Gastrocnemius medialis (tissue), 4 donors: ENCODE results near the gene PCDHB16.
"Not testable (repeated sequence)": the region's sequence is repeated elsewhere in the genome, so short reads cannot be mapped to it uniquely, and the experiment has no call there.

Experiments
- POLR2A ChIP-seq, 2 donors: fragments of 450-650 bp; IDR thresholded peaks; one replicate each; pipeline ENCODE4 v1.6.1; 2017; ENCODE audit warnings: antibody characterized with exemption in 2 of 2, mild to moderate bottlenecking in 2 of 2, moderate library complexity in 2 of 2
- TF ChIP-seq, protein P1 (sequence below), 5 experiments: fragments of 450-650 bp in 3 of 5; fragments of 200-600 bp in 2 of 5; sonication (generic) in 2 of 5; IDR thresholded peaks in 4 of 5; conservative IDR thresholded peaks in 1 of 5; 1 replicate in 4 of 5; 2 replicates in 1 of 5; pipeline ENCODE4 v1.5.1; 2016 to 2019; ENCODE audit warnings: antibody characterized with exemption in 5 of 5, mild to moderate bottlenecking in 3 of 5, moderate library complexity in 3 of 5

DNA sequence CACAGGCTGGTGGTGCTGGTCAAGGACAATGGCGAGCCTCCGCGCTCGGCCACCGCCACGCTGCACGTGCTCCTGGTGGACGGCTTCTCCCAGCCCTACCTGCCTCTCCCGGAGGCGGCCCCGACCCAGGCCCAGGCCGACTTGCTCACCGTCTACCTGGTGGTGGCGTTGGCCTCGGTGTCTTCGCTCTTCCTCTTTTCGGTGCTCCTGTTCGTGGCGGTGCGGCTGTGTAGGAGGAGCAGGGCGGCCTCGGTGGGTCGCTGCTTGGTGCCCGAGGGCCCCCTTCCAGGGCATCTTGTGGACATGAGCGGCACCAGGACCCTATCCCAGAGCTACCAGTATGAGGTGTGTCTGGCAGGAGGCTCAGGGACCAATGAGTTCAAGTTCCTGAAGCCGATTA is 33.8 kb downstream of the PCDHB16 start:
- TF ChIP-seq, protein P1, sequence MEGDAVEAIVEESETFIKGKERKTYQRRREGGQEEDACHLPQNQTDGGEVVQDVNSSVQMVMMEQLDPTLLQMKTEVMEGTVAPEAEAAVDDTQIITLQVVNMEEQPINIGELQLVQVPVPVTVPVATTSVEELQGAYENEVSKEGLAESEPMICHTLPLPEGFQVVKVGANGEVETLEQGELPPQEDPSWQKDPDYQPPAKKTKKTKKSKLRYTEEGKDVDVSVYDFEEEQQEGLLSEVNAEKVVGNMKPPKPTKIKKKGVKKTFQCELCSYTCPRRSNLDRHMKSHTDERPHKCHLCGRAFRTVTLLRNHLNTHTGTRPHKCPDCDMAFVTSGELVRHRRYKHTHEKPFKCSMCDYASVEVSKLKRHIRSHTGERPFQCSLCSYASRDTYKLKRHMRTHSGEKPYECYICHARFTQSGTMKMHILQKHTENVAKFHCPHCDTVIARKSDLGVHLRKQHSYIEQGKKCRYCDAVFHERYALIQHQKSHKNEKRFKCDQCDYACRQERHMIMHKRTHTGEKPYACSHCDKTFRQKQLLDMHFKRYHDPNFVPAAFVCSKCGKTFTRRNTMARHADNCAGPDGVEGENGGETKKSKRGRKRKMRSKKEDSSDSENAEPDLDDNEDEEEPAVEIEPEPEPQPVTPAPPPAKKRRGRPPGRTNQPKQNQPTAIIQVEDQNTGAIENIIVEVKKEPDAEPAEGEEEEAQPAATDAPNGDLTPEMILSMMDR (IDR thresholded peaks at IDR 0.05 in 4 of 5, conservative IDR thresholded peaks at IDR 0.05 in 1 of 5): not testable (repeated sequence)
- TF ChIP-seq POLR2A (IDR thresholded peaks at IDR 0.05): not testable (repeated sequence)
